HG02981 (cell line): ENCODE measurements around the gene PIAS4.

Source experiments
- ATAC-seq: cut with Tn5 transposase; IDR thresholded peaks from one replicate; pipeline ENCODE4 v1.9.1; 2021; ENCODE audit warnings: mild to moderate bottlenecking, moderate library complexity; ENCODE audit not compliant: unreplicated experiment

The PIAS4 gene

GRCh38 chr19:4023600-4024398 is 16.3 kb downstream of the PIAS4 start:
- ATAC-seq: no peak

- no peak for ATAC-seq
Measured at GRCh38 chr19:4025317-4025716, 17.8 kb downstream of the PIAS4 start.

- no peak for ATAC-seq
Measured at GRCh38 chr19:4027146-4027545, 19.6 kb downstream of the PIAS4 start.

- ATAC-seq: no peak
Measured at GRCh38 chr19:4028334-4029246, 21.1 kb downstream of the PIAS4 start.

GRCh38 chr19:4029247-4029614 is 21.7 kb downstream of the PIAS4 start:
- no peak for ATAC-seq

- ATAC-seq: no peak
Measured at GRCh38 chr19:4030552-4030951, 23.0 kb downstream of the PIAS4 start.

GRCh38 chr19:4030981-4031380 is 23.4 kb downstream of the PIAS4 start:
- no peak for ATAC-seq

- no peak for ATAC-seq
Measured at GRCh38 chr19:4031420-4031819, 23.9 kb downstream of the PIAS4 start.

- no peak for ATAC-seq
Measured at GRCh38 chr19:4032436-4032835, 24.9 kb downstream of the PIAS4 start.

GRCh38 chr19:4033028-4033956 is 25.8 kb downstream of the PIAS4 start:
- ATAC-seq: no peak

GRCh38 chr19:4034048-4035017 is 26.8 kb downstream of the PIAS4 start:
- no peak for ATAC-seq

- no peak for ATAC-seq
Measured at GRCh38 chr19:4035018-4035566, 27.6 kb downstream of the PIAS4 start.

- no peak for ATAC-seq
Measured at GRCh38 chr19:4035582-4035981, 28.0 kb downstream of the PIAS4 start.

GRCh38 chr19:4036576-4037300 is 29.2 kb downstream of the PIAS4 start:
- no peak for ATAC-seq

GRCh38 chr19:4037301-4037949 is 29.9 kb downstream of the PIAS4 start:
- no peak for ATAC-seq

- ATAC-seq: no peak
Measured at GRCh38 chr19:4038057-4038456, 30.5 kb downstream of the PIAS4 start.

- ATAC-seq: no peak
Measured at GRCh38 chr19:4038661-4039423, 31.3 kb downstream of the PIAS4 start.
